Spleen (tissue), 11 donors: Measurements from ENCODE around the gene SACM1L. TPM values are rescaled to one million over a fixed set of nuclear protein-coding genes. Genes with fewer than 3 reads are reported as not detected.
A peak's percentile ranks its signal among the peaks of the same experiment; 100 is the strongest.

ENCODE experiments used
- DNase-seq: peaks from one replicate; pipeline ENCODE4 v3.0.0-alpha.2; 2020
- H3K27ac ChIP-seq, 8 donors: fragments of 200-600 bp; sonication (generic) in 7 of 8; 1 replicate in 4 of 8; 2 replicates in 4 of 8; pipeline versions ENCODE4 v1.5.0 to v1.8.0; 2016 to 2021; ENCODE audit warnings: inconsistent platforms in 4 of 8, mild to moderate bottlenecking in 4 of 8, moderate library complexity in 1 of 8
- H3K27me3 ChIP-seq, 7 donors: fragments of 200-600 bp; sonication (generic) in 6 of 7; replicated peaks in 1 of 7; 1 replicate in 4 of 7; 2 replicates in 3 of 7; pipeline versions ENCODE4 v1.5.0 to v1.8.0; 2016 to 2021; ENCODE audit warnings: inconsistent platforms in 3 of 7, mild to moderate bottlenecking in 1 of 7
- H3K36me3 ChIP-seq, 6 donors: fragments of 200-600 bp; sonication (generic) in 5 of 6; 1 replicate in 4 of 6; 2 replicates in 2 of 6; pipeline versions ENCODE4 v1.5.0 to v1.8.0; 2016 to 2021; ENCODE audit warnings: inconsistent platforms in 2 of 6
- H3K4me1 ChIP-seq, 6 donors: fragments of 200-600 bp; sonication (generic) in 5 of 6; 1 replicate in 3 of 6; 2 replicates in 3 of 6; pipeline versions ENCODE4 v1.5.0 to v1.8.0; 2016 to 2021; ENCODE audit warnings: inconsistent platforms in 3 of 6
- H3K4me3 ChIP-seq, 8 donors: fragments of 200-600 bp; sonication (generic) in 7 of 8; 1 replicate in 4 of 8; 2 replicates in 4 of 8; pipeline versions ENCODE4 v1.5.0 to v1.8.0; 2016 to 2021; ENCODE audit warnings: inconsistent platforms in 4 of 8, mild to moderate bottlenecking in 4 of 8, moderate library complexity in 2 of 8
- H3K9me3 ChIP-seq, 8 donors: fragments of 200-600 bp; sonication (generic) in 7 of 8; 1 replicate in 4 of 8; 2 replicates in 4 of 8; pipeline versions ENCODE4 v1.5.0 to v1.8.0; 2016 to 2021; ENCODE audit warnings: inconsistent platforms in 4 of 8
- POLR2A ChIP-seq, 3 donors: fragments of 450-650 bp; IDR thresholded peaks; one replicate each; pipeline ENCODE4 v1.5.1; 2017; ENCODE audit warnings: antibody characterized with exemption in 3 of 3, mild to moderate bottlenecking in 1 of 3
- POLR2AphosphoS5 ChIP-seq, 3 donors: sonication (generic); formaldehyde crosslinking; IDR thresholded peaks; one replicate each; pipeline ENCODE4 v1.5.1; 2017; ENCODE audit warnings: antibody characterized with exemption in 3 of 3
- WGBS, 5 donors: extraction: QIAGEN DNeasy Blood & Tissue Kit in 3 of 5; methylation state at CpG; one replicate each; pipeline versions ENCODE4 v1.1.5 to v1.1.7; 2013 to 2018; 5-methylcytosine and 5-hydroxymethylcytosine counted together
- intact Hi-C: fragments of 100-400 bp; cut with DNase I; formaldehyde crosslinking; loops from one replicate; pipeline ENCODE4 v1.15.0; 2023; ENCODE audit warnings: low total_unique reads
- polyA plus RNA-seq, 3 donors: library from polyadenylated mRNA; stranded (reverse); fragments of 200-250 nt; gene quantifications; one replicate each; pipeline ENCODE4 v1.2.1, GENCODE V29; 2013
- total RNA-seq, 7 donors: library from RNA; depleted of rRNA in 3 of 7; stranded (reverse); fragments of >200 nt in 3 of 7; fragmentation: NEBNext Ultra II Directional in 4 of 7; extraction: Animal tissue kit (Norgen Biotek cat#: 25700) in 4 of 7; gene quantifications; one replicate each; pipeline versions ENCODE4 v1.1.0 to v1.2.1, GENCODE V29; 2016 to 2021
- TF ChIP-seq, protein P1 (sequence below), 11 experiments: fragments of 200-600 bp in 7 of 11; fragments of 450-650 bp in 4 of 11; sonication (generic) in 4 of 11; IDR thresholded peaks in 8 of 11; conservative IDR thresholded peaks in 3 of 11; 1 replicate in 7 of 11; 2 replicates in 4 of 11; pipeline versions ENCODE4 v1.4.0 to v1.8.0; 2016 to 2021; ENCODE audit warnings: antibody characterized with exemption in 11 of 11, inconsistent platforms in 4 of 11, mild to moderate bottlenecking in 1 of 11
- donor health status: healthy with polysubstance abuse.
- donor health status: DM: no; HTN: no; CAD: no; lungs with moderate emphysema.
- donor health status: DM: no; HTN: no; CAD: no.
- donor health status: Bipolar disorder and iron deficiency.
- donor health status: healthy.
- donor health status: DM: no; HTN: no; CAD: no.
- donor health status: DM: yes; HTN: yes; CAD: no.

SACM1L gene
- total and polyA plus RNA-seq, 10 donors: 21.0 to 93.7 (median 57.2) TPM

DNA sequence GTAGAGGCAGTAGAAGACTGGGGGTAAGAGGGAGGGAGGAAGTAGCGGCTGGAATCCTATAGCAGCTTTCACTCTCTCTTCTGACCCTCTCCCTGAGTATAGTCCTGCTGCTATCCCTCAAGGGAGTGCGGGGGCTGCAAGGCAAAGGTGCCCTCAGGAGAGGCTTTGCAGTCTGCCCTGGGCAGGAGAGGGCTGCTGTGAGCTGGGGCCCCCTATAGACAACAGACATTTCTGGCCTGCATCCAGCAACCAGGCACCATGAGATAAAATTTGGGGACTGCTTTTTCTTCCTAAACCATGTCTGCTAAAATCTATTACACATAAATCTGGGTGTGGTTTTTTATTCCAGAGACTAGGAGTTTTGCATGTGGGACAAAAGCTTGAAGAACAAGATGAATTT, 48.0 kb downstream of the SACM1L start:
- Histone ChIP-seq H3K4me3 (no peak overlapping the region), H3K9me3 (no peaks in the 10 kb centered on the region), H3K36me3 (peaks cover 12 to 100% (median 83%) of the 10 kb centered on the region in 6 donors), H3K4me1 (peaks cover 4 to 21% (median 14%) of the 10 kb centered on the region in 6 donors), H3K27me3 (no peaks in the 10 kb centered on the region), H3K27ac (no peak overlapping the region)
- WGBS, 5 donors: 80 to 100% (median 95%) methylated on average over 2 of the region's 2 CpGs
- no peak for TF ChIP-seq POLR2AphosphoS5 (IDR thresholded peaks at IDR 0.05)
- TF ChIP-seq, protein P1, sequence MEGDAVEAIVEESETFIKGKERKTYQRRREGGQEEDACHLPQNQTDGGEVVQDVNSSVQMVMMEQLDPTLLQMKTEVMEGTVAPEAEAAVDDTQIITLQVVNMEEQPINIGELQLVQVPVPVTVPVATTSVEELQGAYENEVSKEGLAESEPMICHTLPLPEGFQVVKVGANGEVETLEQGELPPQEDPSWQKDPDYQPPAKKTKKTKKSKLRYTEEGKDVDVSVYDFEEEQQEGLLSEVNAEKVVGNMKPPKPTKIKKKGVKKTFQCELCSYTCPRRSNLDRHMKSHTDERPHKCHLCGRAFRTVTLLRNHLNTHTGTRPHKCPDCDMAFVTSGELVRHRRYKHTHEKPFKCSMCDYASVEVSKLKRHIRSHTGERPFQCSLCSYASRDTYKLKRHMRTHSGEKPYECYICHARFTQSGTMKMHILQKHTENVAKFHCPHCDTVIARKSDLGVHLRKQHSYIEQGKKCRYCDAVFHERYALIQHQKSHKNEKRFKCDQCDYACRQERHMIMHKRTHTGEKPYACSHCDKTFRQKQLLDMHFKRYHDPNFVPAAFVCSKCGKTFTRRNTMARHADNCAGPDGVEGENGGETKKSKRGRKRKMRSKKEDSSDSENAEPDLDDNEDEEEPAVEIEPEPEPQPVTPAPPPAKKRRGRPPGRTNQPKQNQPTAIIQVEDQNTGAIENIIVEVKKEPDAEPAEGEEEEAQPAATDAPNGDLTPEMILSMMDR (IDR thresholded peaks at IDR 0.05 in 8 of 11, conservative IDR thresholded peaks at IDR 0.05 in 3 of 11): no peak
- DNase-seq: no peak
- intact Hi-C loops: no loop called here

DNA sequence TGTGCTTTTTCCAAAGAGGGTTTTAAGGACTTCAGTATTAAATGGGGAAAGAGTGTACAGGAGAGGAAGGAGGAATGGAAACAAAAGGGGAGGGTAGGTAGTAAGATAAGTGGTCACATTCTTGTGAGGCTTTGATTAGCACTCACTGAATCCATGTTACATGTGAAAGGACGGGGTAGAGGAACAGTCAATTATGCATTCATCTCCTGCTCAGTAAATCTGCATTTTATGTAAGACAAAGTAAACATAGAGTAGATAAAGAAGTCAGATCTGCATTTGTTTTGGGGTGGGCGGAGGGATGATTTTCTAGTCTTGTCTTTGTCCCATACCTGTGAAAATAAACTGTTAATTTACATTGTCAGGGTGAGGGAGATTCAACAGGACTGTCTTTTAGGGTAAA, 50.8 kb downstream of the SACM1L start:
- TF ChIP-seq, protein P1 (IDR thresholded peaks at IDR 0.05 in 8 of 11, conservative IDR thresholded peaks at IDR 0.05 in 3 of 11): no peak
- Histone ChIP-seq H3K27me3 (no peaks in the 10 kb centered on the region), H3K4me3 (no peak overlapping the region), H3K36me3 (peaks cover 12 to 100% (median 67%) of the 10 kb centered on the region in 6 donors), H3K4me1 (peaks cover 4 to 22% (median 15%) of the 10 kb centered on the region in 6 donors), H3K9me3 (no peaks in the 10 kb centered on the region), H3K27ac (no peak overlapping the region)
- DNase-seq: no peak
- 94 to 97% (median 95%) methylated on average over 2 of the region's 2 CpGs for WGBS, 5 donors
- intact Hi-C loops: no loop called here

DNA sequence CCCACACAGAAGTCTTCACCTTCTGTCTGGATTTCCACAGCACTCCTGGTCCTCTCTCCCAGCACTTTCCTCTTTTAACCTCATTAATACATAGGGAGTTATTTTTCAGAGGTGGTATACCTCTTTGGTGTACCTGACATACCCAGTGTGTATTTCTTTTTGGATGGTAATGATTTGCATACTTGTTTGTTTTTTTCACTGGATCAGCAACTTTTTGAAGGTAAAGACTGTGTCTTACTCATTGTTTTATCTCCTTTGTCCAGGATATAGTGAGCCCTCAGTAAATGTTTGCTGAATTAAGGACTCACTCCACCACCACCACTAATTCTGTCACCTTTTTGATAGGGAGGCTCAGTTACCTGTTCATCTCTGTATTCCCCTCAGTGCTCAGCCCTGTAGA, 52.1 kb downstream of the SACM1L start:
- Histone ChIP-seq H3K27ac (peak overlapping the region in 1 of 8 donors; percentile 55), H3K9me3 (no peaks in the 10 kb centered on the region), H3K27me3 (no peaks in the 10 kb centered on the region), H3K4me1 (peaks cover 4 to 22% (median 15%) of the 10 kb centered on the region in 6 donors), H3K36me3 (peaks cover 11 to 100% (median 66%) of the 10 kb centered on the region in 6 donors), H3K4me3 (no peak overlapping the region)
- intact Hi-C loops: no loop called here
- DNase-seq: no peak
- TF ChIP-seq, protein P1 (IDR thresholded peaks at IDR 0.05 in 8 of 11, conservative IDR thresholded peaks at IDR 0.05 in 3 of 11): no peak
- TF ChIP-seq POLR2A (IDR thresholded peaks at IDR 0.05) (no peak), POLR2AphosphoS5 (IDR thresholded peaks at IDR 0.05) (no peak)

DNA sequence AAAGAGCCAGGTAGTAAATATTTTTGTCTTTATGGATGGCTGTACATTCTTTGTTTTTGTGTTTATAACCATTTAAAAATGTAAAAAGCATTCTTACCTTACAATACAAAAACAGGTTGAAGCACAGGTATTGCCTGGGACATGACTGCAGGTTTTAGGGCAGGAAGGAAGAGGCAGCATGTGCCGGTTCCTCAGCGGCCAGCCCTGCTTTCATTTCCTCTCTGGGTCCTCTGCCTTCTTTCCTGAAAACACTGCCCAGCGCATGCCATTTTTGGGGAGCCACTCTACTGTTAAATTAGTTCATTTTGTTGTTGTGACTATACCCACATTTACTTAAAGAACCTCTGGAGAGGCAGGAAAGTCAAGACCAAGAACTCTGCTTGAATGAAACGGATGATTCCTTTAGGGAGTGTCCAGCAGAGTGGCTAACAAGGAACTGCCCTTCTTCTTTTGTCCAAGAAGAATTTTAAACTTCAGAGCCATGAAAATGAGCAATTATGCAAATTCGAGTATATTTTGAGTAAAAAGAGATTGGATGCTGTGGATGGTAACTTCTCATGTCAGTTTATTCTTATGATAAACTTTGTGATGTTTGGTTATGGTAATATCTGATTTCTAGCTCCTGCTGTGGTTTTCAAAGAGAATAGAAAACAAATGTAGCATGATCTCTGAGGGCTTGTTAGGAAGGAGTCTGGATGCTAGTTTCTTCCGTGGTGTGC, 52.7 kb downstream of the SACM1L start:
- no peak for DNase-seq
- no peak overlapping the region for H3K4me3 ChIP-seq
- H3K27ac ChIP-seq: peak overlapping the region in 2 of 8 donors; percentile 23 to 55
- TF ChIP-seq POLR2A (IDR thresholded peaks at IDR 0.05): no peak
- TF ChIP-seq, protein P1 (IDR thresholded peaks at IDR 0.05 in 8 of 11, conservative IDR thresholded peaks at IDR 0.05 in 3 of 11): no peak
- peak in 1 of 3 donors; percentile 34 for TF ChIP-seq POLR2AphosphoS5 (IDR thresholded peaks at IDR 0.05)
- H3K9me3 ChIP-seq: no peaks in the 10 kb centered on the region
- H3K4me1 ChIP-seq: peaks cover 4 to 22% (median 15%) of the 10 kb centered on the region in 6 donors
- no peaks in the 10 kb centered on the region for H3K27me3 ChIP-seq
- H3K36me3 ChIP-seq: peaks cover 11 to 100% (median 66%) of the 10 kb centered on the region in 6 donors
- intact Hi-C loops: no loop called here
- WGBS, 5 donors: 49 to 56% (median 52%) methylated on average over 6 of the region's 6 CpGs
